HFF-Myc (cell line): ENCODE measurements around the gene IL31.

Experiments used
- DNase-seq: peaks from one replicate; pipeline ENCODE4 v3.0.0-alpha.2; 2011; ENCODE audit warnings: low read depth; ENCODE audit errors: extremely low read depth
- H3K4me3 ChIP-seq: replicated peaks from 2 replicates; pipeline ENCODE4 v1.5.1; 2011; ENCODE audit warnings: low read depth, mild to moderate bottlenecking, control low read depth, low read length
- CTCF ChIP-seq: IDR thresholded peaks from 2 replicates; pipeline ENCODE4 v1.5.1; 2012; ENCODE audit warnings: mild to moderate bottlenecking, low read depth, low read length, control low read depth; ENCODE audit errors: missing control alignments

The IL31 gene

DNA sequence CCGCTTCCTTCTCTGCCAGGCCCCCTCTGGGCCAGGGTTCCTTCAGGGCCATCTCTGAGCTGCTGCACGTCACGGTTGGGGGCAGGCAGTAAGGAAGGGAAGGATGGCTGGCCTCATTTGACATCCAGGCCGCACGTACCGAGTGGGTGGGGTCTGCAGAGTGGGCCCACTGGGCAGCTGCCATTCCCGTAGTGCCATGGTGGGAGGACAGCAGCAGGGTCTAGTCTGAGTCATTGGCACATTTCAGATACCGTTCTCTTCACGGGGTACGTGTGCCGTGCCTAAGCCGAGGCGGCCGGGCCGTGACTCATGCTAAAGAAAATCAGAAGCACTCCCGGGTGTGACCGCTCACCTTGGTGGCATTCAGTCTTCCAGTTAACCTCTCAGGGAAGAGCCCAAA, 43.9 kb downstream of the IL31 start:
- no peak for TF ChIP-seq CTCF
- no peak for DNase-seq
- H3K4me3 ChIP-seq: no peak overlapping the region

GRCh38 chr12:122129131-122129530, 44.9 kb downstream of the IL31 start:
- TF ChIP-seq CTCF: no peak
- H3K4me3 ChIP-seq: no peak overlapping the region
- DNase-seq: no peak

GRCh38 chr12:122128481-122128880, 45.5 kb downstream of the IL31 start:
- no peak for DNase-seq
- TF ChIP-seq CTCF: no peak
- no peak overlapping the region for H3K4me3 ChIP-seq

DNA sequence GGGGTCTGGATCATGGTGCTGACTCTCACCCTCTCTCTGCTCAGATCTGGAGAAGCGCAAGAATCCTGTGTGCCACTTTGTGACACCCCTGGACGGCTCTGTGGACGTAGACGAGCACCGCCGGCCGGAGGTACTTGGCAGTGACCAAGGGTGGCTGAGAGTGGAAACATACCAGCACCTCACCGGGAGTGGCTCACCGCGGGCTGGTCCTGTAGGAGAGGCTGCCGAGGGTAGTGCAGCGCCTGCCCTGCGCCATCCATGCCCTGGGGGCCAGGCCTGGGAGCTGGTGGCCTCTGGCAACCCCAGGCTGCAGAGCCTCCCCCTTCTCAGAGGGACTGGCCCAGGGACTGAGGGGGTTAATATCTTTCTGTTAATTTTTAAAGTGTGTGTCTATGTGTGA, 46.2 kb downstream of the IL31 start:
- no peak for TF ChIP-seq CTCF
- no peak for DNase-seq
- no peak overlapping the region for H3K4me3 ChIP-seq

- DNase-seq: no peak
- no peak overlapping the region for H3K4me3 ChIP-seq
- TF ChIP-seq CTCF: no peak
Observed at GRCh38 chr12:122126713-122127597, 47.1 kb downstream of the IL31 start.

GRCh38 chr12:122126342-122126635, 47.7 kb downstream of the IL31 start:
- no peak for TF ChIP-seq CTCF
- DNase-seq: no peak

More at GRCh38 chr12:122126342-122126635, 47.7 kb downstream of the IL31 start:
- H3K4me3 ChIP-seq: no peak overlapping the region
